Mucosa of stomach (tissue), 1 donor: ENCODE data around the gene KCNN1.

Source experiments
- H3K27me3 ChIP-seq: one replicate; pipeline ENCODE4 v1.7.0; 2013; ENCODE audit warnings: mild to moderate bottlenecking, low read length; ENCODE audit not compliant: control insufficient read depth, insufficient read depth
- H3K36me3 ChIP-seq: one replicate; pipeline ENCODE4 v1.7.0; 2013; ENCODE audit warnings: low read length; ENCODE audit not compliant: control insufficient read depth, insufficient read depth
- H3K4me1 ChIP-seq: one replicate; pipeline ENCODE4 v1.7.0; 2013; ENCODE audit warnings: mild to moderate bottlenecking, low read length; ENCODE audit not compliant: control insufficient read depth, insufficient read depth
- H3K4me3 ChIP-seq: one replicate; pipeline ENCODE4 v1.7.0; 2013; ENCODE audit warnings: low read length
- H3K9ac ChIP-seq: one replicate; pipeline ENCODE4 v1.7.0; 2013; ENCODE audit warnings: mild to moderate bottlenecking, low read length, moderate library complexity
- H3K9me3 ChIP-seq: one replicate; pipeline ENCODE4 v1.7.0; 2013; ENCODE audit warnings: mild to moderate bottlenecking, low read length, moderate library complexity; ENCODE audit not compliant: control insufficient read depth
- donor health status: Pancreatic carcinoma.

KCNN1 gene

GRCh38 chr19:18043676-18044075 lies 76.8 kb downstream of the KCNN1 start:
- no peak overlapping the region for H3K9ac ChIP-seq
- no peak overlapping the region for H3K4me3 ChIP-seq
- no peaks in the 10 kb centered on the region for H3K27me3 ChIP-seq
- H3K36me3 ChIP-seq: no peaks in the 10 kb centered on the region
- no peaks in the 10 kb centered on the region for H3K9me3 ChIP-seq
- H3K4me1 ChIP-seq: peaks cover 15% of the 10 kb centered on the region

GRCh38 chr19:18044825-18045304 lies 78.0 kb downstream of the KCNN1 start:
- Histone ChIP-seq H3K36me3 (no peaks in the 10 kb centered on the region), H3K27me3 (no peaks in the 10 kb centered on the region), H3K9me3 (no peaks in the 10 kb centered on the region), H3K4me3 (no peak overlapping the region), H3K4me1 (peaks cover 24% of the 10 kb centered on the region), H3K9ac (peak overlapping the region; percentile 60)

GRCh38 chr19:18045307-18046050 lies 78.6 kb downstream of the KCNN1 start:
- Histone ChIP-seq H3K36me3 (no peaks in the 10 kb centered on the region), H3K9me3 (no peaks in the 10 kb centered on the region), H3K9ac (peak overlapping the region; percentile 60), H3K4me3 (no peak overlapping the region), H3K27me3 (no peaks in the 10 kb centered on the region), H3K4me1 (peaks cover 24% of the 10 kb centered on the region)

- Histone ChIP-seq H3K4me1 (peaks cover 25% of the 10 kb centered on the region), H3K27me3 (no peaks in the 10 kb centered on the region), H3K4me3 (no peak overlapping the region), H3K9me3 (no peaks in the 10 kb centered on the region), H3K9ac (no peak overlapping the region), H3K36me3 (no peaks in the 10 kb centered on the region)
Measured at GRCh38 chr19:18046059-18046718, 79.3 kb downstream of the KCNN1 start.

GRCh38 chr19:18049385-18049784 lies 82.5 kb downstream of the KCNN1 start:
- peaks cover 4% of the 10 kb centered on the region for H3K27me3 ChIP-seq
- no peak overlapping the region for H3K4me3 ChIP-seq
- no peak overlapping the region for H3K9ac ChIP-seq
- no peaks in the 10 kb centered on the region for H3K36me3 ChIP-seq
- peaks cover 34% of the 10 kb centered on the region for H3K4me1 ChIP-seq
- no peaks in the 10 kb centered on the region for H3K9me3 ChIP-seq
